ENCODE data around the gene NUDCD3.

Gene NUDCD3

DNA sequence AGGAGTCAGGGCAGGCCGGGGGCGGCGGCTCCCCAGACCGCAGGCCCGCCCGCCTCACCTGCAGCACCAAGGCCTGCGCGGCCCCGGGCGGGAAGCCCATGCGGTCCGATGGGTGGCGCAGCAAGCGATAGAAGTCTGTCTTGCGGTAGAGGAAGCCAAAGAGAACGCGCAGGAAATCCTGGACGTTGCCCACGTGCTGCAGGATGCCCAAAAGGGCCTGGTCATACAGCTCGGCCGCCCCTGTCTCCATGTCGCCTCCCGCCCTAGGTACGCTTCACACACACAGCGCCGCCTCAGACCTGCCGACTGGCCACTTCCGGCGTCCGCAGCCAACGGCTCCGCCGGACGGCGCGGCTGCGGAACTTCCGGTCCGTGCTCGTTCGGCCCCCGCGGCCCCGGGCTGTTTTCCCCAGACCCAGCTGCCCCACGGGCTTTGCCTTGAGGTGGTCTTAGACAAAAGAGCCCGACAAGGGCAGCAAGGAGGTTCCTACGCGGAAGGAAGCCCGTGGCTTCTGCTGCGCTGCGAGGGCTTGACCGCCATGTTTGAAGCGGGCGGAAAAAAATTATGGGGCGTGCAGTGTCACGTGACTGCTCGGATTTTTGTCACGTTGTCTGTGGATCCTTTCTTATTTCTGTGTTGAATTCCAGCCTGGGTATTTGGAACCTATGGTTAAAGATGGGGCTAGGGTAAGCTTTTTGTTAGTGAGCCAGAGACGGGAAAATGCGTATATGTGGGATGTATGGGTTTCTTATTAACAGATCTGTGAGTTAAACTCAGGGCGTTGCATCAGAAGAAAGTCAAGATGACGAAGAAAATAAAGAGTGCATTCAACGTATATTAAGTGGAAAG is at the start of gene NUDCD3:
TSS of gene NUDCD3 (minus strand) at position 308 of the 850 bp plus-strand sequence. CDS start at position 250, 58 bp downstream.
- DNase-seq = peak; percentile 83

DNA sequence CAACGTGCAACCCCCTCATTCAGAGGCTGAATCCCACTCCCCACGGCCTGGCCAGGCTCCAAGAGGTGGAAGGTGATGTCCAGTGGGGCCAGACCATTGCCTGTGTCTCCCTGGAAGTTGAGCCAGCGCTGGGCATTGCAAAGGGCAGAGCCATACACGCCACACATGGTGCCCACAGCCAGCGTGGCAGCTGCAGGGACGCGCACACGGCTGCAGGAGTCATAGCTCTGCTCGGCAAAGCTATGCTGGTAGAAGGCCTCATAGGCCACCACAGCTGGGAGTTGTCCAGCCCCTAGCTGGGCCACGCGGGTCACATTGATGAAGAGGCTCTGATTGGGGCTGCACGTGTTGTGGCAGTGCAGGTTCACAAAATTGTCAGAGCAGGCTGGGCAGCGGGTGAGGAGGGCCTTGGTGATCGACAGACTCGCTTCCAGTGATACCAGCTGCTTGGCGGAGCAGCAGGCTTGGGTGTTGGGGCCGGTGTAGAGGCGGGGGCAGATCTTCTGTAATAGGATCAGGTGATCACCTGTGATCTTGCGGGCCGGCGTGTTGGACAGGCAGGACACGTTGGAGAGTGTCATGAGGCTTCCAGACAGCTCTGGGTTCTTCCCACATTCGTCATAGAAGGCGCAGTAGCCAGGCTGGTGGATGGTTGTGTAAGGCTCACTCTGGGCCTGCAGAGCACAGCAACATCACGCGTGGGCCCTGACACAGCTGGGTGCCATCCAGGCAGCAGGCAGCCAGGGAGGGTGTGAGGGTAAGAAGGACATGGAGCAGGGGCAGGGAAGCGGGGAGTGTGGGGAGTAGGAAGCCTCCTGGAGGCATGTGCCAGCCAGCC is 49.4 kb upstream of the NUDCD3 start:
- no peak for DNase-seq

DNA sequence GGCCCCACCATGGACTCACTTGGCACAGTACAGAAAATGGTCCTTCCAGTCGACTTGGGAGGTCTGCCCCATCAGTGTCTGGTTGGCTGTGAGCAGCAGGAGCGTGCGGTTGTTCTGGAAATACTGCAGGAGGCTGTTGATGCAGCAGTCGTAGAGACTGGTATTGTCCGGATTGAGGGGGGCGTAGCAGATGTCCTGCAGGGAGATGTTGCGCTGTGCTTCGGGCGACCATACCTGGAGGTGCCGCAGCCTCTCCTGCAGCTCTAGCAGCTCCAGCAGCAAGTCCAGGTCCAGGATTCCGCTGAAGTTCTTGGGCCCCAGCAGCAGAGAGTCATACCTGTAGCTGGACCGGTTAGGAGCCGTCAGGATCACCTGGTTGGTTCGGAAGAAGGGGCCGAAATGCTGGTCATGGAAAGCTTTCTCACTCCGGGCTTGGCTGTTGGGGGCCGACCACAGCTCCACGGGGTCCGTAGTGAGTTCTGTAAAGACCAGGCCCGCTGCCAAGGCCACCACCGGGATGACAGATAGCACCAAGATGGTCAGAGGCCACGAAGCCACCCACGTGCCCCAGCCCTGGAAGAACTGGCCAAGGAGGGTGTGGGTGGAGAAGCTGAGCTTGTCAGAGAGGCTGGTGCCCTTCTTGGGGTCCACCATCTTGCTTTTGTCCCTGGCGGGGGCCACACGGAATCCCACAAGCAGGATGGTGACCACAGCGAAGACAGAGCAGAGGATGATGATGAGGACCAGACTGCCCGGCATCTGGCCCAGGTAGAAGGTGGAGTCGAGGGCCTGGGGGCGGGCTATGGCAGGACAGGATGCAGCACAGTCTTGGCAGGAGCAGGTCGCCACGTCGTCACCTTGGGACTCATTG is 48.6 kb upstream of the NUDCD3 start:
- no peak for DNase-seq

DNA sequence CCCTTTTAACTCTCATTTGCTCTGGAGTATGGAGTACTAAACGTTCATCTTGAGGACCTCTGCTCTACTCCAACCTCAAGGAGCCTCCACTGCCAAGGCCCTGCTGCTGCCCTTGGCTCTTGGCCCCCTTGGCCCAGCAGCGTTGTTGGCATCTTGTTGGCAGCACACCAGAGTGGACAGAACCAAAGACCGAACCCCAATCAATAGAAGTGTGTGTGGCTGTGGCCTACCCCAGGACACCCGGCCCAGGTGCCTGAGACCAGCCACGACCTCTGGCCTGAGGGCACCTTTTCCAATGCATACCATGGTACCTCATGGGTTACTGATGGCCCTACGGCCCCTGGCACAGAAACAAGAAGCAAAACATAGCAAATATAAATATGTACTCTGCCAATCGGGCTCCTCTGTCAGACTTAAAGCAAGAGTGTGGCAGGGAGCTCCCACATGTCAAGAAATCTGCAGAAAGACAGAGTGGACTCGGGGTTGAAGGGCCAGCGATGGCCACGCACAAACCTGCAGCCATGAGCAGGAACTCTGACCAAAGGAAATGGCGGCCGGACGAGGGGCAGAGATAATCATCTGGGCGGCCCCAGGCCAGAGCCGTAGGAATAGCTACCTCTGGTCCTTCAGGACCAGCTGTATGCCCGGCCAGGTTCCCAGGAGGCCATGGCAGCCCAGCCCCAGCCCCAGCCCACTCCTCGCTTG is 47.8 kb upstream of the NUDCD3 start:
- DNase-seq = no peak

DNA sequence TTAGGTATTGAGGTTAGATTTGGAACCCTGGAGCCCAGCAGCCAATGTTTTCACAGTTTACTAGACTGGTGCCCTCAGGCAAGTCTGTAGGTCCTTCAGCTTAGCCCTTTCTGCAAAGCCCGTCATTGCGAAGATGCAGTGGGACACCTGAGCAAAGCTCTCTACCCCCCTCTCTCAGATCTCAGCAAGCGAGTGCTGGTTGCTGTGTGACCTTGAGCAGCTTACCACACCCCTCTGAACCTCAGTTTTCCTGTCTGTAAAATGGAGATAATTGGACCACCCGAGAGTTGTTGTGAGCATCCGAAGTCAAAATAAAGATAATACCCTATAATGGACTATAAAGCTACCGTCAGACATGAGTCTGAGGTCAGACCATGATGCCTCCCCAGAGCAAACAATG is 47.0 kb upstream of the NUDCD3 start:
- no peak for DNase-seq

DNA sequence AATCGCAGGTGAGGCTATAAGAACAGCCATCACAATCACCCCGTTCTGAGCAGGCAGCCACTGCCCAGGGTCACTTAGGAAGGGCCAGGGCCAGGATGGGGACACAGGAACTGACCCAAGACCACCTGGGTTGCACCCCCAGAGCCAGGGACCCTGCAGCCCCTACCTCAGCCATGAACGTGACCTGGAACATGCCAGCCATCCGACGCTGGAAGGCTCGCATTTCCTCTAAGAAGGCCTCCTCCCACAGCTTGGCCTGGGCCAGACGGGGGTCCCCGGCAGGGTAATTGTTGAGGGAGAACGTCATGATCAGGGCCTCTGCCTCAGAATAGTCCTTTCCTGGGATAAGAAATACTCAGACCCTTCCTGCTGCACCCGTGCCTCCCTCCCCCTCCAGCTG is 45.6 kb upstream of the NUDCD3 start:
- no peak for DNase-seq

DNA sequence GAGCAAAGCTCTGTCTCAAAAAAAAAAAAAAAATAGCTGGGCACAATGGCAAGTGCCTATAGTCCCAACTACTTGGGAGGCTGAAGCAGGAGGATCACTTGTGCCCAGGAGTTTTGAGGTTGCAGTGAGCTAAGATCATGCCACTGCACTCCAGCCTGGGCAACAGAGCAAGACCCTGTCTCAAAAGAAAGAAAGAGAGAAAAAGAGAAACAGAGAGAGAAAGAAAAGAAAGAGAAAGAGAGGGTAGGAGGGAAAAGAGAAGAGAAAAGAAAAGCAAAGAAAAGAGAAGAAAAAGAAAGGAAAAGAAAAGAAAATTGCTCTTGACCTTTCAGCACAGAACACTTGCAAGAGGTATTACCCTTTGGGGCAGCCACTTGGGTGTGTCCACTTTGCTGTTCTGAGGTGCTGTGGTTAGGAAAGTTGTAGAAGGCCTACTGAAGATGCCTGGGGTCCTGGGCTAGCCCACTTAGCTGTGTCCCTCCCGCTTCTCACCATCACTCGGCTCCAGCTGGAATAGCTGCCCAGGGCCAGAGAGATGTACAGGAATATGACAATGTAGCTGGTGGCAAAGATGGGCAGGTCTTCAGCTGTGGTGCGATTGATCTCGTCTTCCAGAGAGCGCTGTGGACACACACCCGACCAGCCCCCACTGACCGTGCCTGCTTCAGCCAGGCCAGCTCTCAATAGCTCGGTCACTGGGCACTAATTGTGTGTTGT is 45.0 kb upstream of the NUDCD3 start:
- no peak for DNase-seq

DNA sequence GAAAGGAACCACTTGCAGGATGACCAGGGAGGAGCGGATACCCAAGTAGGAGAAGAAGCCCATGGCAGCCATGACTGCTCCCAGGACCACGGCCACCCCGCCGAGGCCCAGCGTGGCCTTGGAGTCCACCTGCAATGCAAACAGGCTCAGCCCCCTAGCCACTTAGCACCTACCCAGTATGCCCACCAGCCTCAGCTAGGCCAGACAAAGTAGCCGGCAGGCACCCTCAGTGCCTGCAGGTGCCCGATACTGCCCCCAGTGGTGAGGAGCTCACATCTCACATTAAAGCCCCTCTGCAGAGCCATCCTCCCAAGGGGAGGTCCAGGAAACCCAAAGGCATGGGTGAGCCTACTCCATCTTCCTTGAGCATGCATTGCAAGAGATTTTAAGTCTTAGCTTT is 44.0 kb upstream of the NUDCD3 start:
- peak; percentile 64 for DNase-seq

DNA sequence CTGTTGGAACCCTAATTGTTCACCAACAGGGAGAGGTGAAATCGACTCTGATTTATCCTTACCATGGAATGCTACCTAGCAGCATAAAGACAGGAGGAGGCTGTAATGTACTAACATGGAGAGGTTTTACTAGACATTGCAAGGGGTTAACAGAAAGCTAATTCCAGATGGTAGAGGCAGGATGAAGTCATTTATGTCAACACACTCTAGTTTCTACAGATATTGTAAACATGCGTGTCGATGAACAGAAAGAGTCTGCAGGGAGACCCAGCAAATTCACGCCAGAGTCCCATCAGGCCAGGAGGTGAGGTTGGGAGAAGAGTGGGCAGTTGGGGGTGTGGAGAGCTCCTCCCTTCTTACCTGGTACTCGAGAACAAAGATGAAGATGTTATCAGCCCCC is 43.6 kb upstream of the NUDCD3 start:
- no peak for DNase-seq

DNA sequence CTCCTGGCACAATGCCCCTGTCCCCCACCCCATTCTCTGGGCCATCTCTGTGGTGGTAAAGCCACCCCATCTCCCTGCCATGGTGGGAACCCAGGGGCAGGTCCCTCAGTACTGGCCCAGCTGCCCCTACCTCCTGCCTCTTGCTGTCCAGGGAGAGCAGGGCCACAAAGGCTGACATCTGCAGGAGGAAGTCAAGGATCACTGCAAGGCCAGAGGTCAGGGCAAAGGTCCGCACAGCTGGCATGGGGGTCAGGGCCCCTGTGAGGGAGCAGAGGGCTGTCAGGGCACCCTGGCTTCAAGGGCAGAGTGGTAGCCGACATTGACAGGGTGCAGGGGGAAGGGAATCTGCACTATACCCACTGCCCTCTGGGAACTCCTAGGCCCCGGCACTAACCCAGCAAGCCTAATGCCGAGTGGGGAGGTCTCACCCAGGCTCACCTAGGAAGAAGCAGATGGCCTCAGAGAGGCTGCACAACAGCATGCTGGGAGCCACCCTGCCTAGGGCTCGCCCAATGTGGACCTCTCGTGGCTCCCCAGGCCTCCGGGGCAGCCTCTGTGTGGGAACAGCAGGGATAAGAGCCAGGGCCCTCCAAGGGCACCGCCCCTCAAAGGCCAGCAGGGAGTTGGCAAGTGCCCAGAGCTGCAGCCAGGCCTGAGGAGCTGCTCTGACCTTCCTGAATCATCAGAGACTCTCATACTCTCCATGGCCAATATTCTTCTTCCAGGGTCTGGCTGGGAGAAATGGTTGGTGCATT is 43.0 kb upstream of the NUDCD3 start:
- DNase-seq = no peak

DNA sequence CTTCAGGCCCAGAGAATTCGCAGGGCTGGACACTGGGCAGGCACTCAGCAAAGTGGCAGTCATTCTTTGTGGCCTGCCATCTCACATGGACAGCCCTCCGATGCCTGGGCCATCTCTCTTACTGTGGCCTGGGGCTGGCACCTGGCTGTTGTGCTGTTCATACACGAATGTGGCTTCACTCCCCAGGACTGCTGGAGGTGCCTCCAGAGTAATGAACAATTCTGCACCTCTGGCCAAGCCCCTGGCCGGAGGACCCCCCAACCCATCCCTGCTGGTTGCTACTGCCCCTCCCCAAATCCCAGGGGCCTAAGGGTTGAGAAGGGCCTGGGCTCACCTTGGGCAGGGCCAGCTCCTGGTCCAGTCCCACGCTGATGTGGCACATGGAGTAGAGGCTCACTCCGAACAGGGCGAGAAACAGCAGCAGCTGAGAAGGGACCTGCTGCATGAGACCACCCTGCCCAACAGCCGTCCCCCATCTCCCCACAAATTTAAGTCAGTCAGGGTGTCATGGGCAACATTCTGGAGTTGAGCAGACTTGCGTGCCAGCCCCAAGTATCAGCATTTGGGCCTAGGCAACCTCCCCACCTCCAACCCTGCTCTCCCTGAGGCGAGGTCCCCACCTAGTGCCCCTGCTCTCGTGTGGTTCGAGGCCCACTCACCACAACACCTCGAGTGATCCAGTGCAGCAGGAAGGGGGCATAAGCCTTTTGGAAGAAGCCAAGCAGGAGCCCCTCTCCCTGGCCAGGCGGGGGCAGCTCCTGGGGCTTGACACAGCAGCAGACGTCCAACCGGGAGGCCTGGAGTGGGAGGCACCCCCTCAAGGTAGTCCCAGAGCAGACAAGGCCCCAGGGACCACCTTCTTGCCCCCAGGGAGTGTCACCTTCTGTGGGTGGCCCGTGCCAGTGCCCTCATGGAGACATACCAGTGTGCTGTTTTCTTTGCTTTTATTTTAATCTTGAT is 41.2 kb upstream of the NUDCD3 start:
- no peak for DNase-seq

DNA sequence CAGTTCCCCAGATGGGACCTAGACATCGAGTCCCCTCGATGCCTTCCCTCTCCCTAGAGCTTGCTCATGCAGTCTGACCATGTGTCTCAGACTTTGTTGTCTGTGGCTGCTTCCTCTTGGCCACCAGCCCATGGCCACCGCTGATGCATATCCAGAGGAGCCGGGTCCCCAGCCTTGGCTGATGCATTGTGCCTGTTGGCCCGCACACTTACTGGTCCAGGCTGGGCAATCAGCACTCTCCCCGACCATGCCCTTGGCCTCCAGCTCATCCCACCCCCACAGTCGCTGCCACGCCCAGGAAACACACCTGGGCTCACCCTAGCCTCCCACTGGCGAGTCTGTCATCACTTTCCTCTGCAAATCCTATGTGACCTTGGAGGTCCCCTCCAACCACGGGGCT is 40.5 kb upstream of the NUDCD3 start:
- no peak for DNase-seq

DNA sequence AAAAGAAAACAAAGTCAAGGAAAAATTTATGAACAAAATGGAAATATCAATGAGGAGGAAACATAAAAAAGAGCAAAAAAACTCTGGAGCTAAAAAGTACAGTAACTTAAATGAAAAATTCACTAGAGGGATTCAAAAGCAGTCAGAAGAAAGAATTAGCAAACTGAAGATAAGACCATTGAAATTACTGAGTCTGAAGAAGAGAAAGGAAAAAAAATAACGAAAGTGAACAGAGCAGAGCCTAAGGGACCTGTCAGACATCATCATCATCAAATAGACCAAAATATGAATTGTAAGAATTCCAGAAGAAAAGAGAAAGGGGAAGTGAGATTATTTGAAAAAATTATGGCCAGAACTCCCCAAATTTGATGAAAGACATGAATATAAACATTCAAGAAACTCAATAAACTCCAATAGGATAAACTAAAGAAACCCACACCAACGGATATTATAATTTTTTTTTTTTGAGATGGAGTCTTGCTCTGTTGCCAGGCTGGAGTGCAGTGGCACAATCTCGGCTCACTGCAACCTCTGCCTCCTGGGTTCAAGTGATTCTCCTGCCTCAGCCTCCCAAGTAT is 34.4 kb upstream of the NUDCD3 start:
- DNase-seq = no peak

DNA sequence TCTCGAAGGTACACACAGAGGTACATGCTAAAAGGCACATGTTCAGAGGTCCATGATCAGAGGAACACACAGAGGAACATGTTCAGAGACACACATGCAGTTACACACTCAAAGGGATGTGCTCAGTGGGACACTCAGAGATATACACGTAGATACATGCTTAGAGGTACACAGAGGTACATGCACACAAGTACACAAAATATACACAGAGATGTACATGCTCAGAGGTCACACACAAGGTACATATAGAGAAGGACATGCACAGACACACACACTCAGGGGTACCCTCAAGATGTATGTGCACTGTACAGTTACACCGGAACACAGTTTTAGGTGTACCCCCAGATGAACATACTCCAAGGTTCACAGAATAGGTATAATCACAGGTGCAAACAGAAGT is 31.9 kb upstream of the NUDCD3 start:
- no peak for DNase-seq

DNA sequence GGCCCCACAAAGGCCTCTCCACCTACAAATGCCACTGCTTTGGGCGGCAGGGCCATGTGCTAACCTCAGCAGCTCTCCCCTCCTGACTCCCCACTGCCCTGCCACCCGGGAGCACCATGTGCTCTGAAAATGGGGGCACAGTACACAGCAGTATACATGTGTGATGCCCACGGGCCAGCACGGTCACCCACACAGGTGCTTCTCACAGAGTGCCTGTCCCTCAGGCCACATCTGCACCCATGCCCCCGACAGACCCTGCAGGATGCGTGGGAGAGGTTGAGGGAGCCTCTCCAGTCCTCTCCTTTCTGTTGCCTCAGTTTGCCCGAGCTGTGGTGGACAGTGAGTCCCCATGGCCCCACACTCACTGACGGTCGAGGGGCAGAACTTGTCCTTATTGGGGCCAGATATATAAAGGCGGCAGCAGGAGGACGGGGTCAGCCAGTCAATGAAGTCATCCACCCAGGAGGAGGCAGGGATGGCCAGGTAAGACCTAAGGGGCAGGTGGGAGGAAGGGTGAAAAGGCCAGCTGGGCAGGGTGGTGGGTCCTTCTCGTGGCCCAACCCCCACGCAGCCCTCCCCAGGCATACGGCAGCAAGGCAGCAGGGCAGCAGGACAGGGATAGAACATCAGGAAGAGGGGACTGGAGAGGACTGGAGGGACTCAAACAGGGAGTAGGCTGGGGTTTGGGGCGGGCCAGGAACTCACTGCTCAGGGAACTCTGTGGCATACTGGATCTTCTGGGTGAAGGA is 31.1 kb upstream of the NUDCD3 start:
- no peak for DNase-seq

DNA sequence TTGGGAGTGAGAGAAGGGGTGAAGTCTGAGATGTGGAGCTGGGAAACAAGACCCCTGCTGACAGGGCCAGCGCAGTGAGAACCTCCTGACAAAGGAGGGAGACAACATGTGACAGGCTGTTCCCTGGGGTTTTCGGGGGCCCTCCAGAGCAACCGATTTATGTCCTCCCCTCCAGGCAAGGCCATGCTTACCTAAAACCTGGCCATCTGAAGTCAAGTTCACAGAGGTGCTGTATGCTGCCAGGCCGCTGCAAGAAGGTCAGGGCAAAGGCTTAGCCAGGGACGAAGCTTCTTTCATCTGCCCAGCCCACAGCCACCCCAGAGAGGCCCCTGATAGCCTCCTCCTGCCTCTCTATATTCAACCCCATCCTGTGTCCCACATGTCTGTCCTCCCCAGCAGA is 30.1 kb upstream of the NUDCD3 start:
- DNase-seq = no peak

DNA sequence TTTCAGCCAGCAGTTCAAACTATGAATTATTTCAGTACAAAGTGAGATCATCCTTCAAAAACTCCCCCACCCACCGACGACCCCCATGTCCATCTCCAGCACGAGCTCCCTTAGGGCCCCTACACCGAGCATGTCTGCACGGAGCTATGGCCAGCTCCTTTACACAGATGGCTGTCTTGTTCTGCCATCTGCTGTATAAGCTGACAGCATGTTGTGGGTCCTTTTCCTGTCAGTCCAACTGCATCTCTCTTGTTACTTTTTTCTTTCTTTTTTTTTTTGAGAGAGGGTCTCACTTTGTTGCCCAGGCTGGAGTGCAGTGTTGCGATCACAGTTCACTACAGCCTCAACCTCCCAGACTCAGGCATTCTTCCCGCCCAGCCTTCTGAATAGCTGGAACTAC is 29.1 kb upstream of the NUDCD3 start:
- DNase-seq = no peak

DNA sequence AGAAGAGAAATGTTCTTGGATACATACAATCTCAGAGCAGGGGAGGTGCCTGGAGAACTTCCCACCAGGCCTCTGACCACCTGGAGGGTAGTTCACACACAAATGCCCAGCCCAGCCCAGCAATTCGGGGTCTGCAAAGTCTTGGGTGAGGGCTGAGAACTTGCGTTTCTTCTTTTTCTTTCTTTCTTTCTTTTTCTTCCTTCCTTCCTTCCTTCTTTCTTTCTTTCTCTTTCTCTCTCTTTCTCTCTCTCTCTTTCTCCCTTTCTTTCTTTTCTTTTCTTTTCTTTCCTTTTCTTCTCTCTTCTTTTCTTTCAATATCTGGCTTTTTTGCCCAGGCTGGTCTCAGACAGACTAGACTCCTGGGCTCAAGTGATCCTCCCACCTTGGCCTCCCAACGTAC is 28.3 kb upstream of the NUDCD3 start:
- no peak for DNase-seq

DNA sequence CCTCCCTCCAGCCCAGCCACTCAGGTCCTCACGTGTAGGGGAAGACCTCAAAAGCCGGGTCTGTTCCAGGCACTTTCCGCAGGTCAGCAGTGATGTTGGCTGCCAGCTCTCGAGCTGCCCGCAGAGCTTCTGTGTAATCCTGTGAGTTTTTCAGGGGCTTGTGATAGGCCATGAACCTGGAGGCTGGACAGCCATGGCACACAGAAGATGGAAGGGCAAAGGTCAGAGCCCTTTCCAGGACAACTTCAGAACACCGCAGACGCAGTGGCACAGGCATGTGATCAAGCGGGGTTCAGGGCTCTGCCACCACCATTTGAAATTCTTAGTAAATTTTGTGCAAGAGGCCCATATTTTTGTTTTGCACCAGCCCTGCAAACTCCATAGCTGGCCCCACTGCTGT is 26.7 kb upstream of the NUDCD3 start:
- no peak for DNase-seq

All from activated CD4-positive, alpha-beta T cell treated with anti-CD3 and anti-CD28 coated beads, Interleukin-2, amount 50 U/mL, for 16 hours (primary cell).